NOMO-1 treated with dmso at 0.1 percent for 144 hours (cell line): Measurements from ENCODE around the gene HECTD2.
A peak's percentile ranks its signal among the peaks of the same experiment; 100 is the strongest.
"Not testable (repeated sequence)": the region's sequence is repeated elsewhere in the genome, so short reads cannot be mapped to it uniquely, and the experiment has no call there.

ENCODE experiments used
- DNase-seq: peaks from one replicate; lab custom pipeline; 2025; ENCODE audit not compliant: unreplicated experiment; lab: John Stamatoyannopoulos, UW

Gene HECTD2

DNA sequence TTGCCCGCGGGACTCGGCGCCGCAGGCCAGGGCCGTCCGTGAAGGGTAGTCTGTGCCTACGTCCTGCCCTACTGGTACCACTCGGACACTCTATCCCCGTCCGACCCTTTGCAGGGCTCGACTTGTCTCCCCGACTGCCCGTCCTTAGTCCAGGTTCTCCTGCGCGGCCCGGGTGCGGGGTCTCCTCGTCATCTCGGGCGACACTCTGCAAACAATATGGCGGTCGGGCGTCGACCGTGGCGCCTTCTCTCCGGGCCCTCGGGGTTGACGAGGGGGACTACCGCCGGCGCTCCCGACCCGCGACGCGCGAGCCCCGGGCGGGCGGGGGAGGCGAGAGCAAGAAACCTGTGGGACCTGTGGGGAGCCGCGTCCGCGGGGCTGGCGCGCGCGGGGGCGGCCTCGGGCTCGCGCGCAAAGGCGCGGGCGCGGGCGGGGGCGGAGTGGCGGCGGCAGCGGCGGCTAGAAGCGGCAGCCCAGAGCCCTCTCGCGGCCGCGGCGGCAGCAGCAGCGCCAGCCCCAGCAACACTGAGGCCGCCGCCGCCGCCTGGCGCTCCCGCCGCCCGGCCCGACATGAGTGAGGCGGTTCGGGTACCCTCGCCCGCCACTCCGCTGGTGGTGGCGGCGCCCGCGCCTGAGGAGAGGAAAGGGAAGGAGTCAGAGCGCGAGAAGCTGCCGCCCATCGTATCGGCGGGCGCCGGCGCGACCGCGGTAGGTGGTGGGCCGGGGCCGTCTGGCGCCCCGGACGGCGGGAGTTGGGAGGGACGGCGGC lies at the start of gene HECTD2:
HECTD2 (plus strand) TSS at position 476 of the 769 bp plus-strand sequence; CDS start at position 571, 95 bp downstream.
- DNase-seq = peak; percentile 53

GRCh38 chr10:91360461-91360860 lies 49.7 kb upstream of the HECTD2 start:
- no peak for DNase-seq

- not testable (repeated sequence) for DNase-seq
Observed at GRCh38 chr10:91365519-91365918, 44.6 kb upstream of the HECTD2 start.

DNA sequence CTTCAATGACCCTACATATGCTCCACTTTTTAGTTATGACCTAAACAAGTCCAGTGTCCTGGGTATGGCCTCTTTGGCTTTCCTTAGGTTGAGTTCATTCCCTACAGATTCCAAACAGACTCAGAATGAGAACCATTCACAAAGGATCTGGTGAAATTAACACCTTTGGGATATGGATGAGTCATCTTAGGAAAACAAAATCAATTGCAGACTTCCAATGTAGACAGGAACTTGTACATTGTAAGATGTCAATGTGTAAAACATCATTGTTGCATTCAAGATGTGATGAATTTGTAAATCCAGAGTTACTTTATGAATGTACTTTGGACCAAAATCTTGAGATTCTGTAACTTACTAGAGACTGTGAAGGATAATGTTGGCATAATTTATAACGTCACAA lies 43.4 kb upstream of the HECTD2 start:
- DNase-seq = no peak

DNA sequence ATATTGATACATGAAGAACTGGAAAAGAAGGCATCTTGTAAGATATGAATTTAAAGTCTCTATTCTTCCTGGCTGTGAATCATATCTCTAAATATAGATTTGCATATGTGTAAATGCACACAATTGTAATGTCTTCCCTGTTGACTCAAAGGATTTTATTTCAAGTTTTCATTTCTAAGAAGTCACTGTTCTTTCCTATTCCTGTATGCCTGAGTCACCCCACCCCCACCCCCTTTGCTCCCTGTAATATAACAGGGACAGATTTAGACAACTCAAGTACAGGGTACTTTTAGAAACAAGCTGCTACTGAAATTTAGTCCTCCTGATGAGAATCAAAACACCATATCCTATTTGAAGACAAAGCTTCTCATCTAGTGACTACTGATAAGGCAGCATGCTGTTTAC lies 43.0 kb upstream of the HECTD2 start:
- DNase-seq = no peak

DNA sequence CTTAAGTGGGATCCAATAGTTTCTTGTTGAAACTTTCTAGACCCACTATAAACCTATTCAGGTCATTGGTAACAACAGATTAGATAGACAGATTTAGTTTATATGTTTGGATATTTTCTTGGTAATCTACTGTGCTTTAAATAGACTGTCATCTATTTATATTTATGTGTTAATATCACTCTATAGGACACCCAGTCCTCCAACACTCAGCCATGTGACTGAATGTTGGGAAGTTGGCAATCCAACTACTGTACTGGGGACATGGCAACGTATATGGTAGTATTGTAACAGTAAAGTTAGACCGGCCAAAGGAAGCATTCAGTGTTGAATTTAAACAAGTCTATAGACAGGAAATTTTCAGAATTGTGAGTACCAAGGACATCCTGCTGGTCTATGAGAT lies 42.6 kb upstream of the HECTD2 start:
- DNase-seq = no peak

GRCh38 chr10:91369978-91370589 lies 40.1 kb upstream of the HECTD2 start:
- DNase-seq = not testable (repeated sequence)

- no peak for DNase-seq
Observed at GRCh38 chr10:91374052-91374451, 36.1 kb upstream of the HECTD2 start.

- DNase-seq = no peak
Observed at GRCh38 chr10:91378061-91378460, 32.1 kb upstream of the HECTD2 start.

GRCh38 chr10:91380873-91381256 lies 29.3 kb upstream of the HECTD2 start:
- no peak for DNase-seq

GRCh38 chr10:91381257-91381891 lies 28.8 kb upstream of the HECTD2 start:
- DNase-seq = no peak

DNA sequence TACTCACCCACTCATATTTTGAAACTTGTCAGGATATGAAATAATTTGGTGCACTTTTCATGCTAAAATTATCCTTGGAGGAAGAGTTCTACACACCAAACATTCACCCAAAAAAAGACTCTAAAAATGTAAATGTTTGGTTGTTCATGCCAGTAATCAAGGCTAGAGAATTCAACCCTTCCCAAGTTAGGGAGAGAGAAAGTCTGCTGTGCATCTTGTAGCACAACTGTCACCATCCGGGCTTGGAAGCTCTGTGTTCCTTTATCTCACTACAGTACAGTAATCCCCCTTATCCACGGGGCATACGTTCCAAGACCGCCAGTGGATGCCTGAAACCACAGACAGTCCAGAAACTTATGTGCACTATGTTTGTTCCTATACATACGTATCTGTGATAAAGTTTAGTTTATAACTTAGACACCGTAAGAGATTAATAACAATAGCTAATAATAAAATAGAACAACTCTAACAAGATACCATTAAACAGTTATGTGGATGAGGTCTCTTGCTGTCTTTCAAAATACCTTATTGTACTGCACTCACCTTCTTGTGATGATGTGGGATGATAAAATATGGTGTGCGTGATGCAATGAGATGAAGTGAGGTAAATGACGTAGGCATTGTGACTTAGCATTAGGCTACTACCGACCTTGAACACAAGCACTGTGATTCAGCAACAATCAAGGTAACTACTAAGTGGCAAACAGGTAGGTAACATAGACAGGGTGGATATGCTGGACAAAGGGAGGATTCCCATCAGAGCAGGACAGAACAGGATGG lies 24.6 kb upstream of the HECTD2 start:
- DNase-seq = no peak

DNA sequence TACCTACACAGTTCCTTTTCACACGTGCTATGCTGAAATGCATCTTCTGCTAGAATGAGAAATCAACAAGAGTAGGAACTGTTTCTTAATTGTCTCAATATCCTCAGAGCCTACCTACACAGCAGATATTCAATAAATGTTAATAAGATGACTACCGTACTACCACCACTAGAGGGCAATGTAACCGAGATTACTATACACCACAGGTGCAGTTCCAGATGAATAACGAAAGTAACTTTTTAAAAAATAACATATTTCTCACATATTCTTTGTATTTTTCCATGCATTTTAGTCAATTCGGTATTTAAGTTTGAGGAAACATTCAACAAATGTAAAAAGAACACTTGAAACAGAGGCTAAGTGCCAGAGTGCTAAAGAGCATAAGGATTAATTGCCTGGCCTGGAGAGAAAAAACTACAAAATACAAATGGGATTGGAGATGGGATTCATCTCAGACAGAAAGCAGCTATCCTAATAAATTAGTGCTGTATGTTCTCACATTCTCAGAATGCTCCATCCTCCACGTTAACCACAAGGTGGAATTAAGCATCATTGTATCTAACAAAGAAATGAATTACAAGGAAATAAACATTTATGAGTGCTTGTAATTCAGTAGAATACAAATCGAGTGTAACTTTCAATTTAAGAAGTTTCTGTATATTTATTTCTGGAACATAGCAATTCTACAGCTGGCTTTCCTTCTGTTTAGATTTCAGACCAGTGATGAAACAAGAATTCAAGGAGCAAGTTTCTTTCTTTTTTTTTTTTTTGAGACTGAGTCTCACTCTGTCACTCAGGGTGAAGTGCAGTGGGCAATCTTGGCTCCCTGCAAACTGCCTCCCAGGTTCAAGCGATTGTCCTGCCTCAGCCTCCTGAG lies 20.3 kb upstream of the HECTD2 start:
- peak; percentile 2 for DNase-seq

DNA sequence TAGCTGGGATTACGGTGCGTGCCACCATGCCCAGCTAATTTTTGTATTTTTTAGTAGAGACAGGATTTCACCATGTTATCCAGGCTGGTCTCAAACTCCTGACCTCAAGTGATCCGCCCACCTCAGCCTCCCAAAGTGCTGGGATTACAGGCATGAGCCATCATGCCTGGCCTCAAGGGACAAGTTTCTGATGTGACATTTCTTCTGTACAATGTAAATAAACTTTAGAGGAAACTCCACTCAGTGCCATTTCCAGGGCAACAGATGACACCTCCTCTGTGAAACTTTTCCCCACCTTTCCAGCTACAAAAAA lies 19.7 kb upstream of the HECTD2 start:
- not testable (repeated sequence) for DNase-seq

DNA sequence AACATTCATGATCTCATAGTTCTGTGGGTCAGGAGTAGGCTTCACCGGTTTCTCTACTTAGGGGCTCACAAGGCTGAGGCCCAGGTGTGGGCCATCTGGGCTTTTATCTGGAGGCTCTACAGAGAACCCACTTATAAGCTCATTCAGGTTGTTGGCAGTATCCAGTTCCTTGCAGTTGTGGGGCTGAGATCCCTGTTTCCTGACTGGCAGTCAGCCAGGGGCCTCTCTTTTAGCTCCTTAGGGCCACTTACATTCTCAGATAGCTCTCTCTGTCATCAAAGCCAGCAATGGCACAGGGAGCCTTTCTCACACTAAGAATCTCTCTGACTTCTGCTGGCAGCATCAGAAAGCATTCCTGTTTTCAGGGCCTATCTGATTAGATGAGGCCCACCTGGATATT lies 18.2 kb upstream of the HECTD2 start:
- no peak for DNase-seq

GRCh38 chr10:91406322-91406721 lies 3.8 kb upstream of the HECTD2 start:
- no peak for DNase-seq

DNA sequence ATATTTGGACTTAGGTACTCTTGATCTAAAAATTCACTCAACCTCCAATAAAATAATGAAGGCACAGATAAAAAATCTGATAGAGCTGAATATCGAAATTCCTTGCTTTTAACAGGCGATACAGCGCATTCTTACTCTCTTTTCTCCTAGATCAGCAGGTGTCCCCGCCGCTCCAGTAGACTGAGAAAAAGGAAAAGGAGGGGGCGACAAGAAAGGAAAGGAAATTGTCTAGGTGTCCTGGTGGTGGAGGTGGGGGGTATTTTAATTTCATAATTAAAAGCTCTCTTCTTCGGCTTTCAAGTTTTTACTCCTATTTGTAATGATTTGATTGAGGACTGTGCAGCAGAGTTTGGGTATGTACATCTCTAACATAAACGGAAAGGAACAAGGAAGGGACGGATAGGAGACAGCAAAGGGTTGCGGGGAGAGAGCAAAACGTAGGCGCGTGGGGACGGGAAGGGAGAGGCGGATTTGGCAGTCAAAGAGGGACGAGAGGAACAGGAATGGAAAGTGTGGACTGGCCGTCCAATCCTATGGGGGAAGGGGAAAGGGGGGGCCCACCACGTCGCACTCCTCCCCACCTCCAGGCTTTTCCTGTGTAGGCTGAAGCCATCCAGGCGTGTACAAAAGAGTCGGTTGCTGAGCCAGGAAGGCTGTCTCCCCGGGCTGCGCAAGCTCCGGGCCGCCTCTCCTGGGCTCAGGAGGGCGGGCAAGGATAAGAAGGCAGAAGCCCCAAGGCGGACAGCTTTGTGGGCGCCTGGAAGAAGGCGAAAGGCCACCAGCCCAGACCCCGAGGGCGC lies 875 bp upstream of the HECTD2 start:
- DNase-seq = peak; percentile 39

DNA sequence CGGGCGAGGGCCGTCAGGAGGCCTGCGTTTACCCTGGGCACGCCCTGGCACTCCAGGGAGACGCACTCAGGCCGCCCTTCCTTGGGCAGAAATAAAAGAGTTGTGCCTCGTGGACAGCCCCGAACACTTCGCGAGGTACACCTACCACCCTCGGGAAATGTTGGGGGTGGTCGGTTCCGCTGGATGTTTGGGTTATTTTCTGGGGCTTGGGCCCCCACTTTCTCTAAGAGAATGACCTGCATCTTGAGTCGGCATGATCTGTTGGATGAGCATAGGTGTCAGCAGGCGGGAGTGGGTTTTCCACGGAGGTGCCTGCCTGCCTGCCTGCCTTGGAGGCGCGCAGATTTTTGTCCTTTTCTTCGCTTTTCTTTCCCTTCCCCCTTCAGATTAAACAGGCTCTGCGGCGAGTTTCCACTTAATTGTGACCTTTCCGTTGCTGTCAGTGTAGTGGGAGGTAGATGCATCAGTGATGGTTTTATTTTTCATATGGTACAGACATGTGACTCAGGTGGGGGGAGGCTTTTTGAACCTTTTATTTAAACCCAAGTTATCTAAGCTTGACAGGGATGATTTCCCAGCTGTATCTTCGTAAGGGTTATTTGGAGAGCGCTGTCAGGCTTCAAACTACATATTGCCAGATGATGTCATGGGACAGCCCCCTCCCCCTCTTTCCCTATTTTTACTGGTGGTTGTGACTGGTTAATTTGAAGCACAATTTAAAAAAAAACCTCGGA lies 661 bp downstream of the HECTD2 start:
- DNase-seq = peak; percentile 0

GRCh38 chr10:91411621-91412020 lies 1.5 kb downstream of the HECTD2 start:
- no peak for DNase-seq
